NT2/D1 (cell line): ENCODE measurements around the gene CFAP210.
A peak's percentile ranks its signal among the peaks of the same experiment; 100 is the strongest.

Experiments used
- DNase-seq: peaks from one replicate; pipeline ENCODE4 v3.0.0-alpha.2; 2011; ENCODE audit warnings: low read depth, low spot score
- H3K27me3 ChIP-seq: 2 replicates; pipeline ENCODE4 v1.6.0; 2011; ENCODE audit warnings: mild to moderate bottlenecking; ENCODE audit not compliant: insufficient read length, insufficient read depth
- H3K36me3 ChIP-seq: 2 replicates; pipeline ENCODE4 v1.6.1; 2011; ENCODE audit warnings: mild to moderate bottlenecking, low read length, mixed read lengths; ENCODE audit not compliant: insufficient read depth, insufficient read length
- H3K4me1 ChIP-seq: 2 replicates; pipeline ENCODE4 v1.5.1; 2011; ENCODE audit not compliant: insufficient read depth, insufficient read length
- H3K4me3 ChIP-seq: 2 replicates; pipeline ENCODE4 v1.5.1; 2011; ENCODE audit warnings: low read depth; ENCODE audit not compliant: insufficient read length
- H3K9ac ChIP-seq: 2 replicates; pipeline ENCODE4 v1.6.0; 2011; ENCODE audit warnings: low read depth; ENCODE audit not compliant: insufficient read length
- H3K9me3 ChIP-seq: 2 replicates; pipeline ENCODE4 v1.5.1; 2011; ENCODE audit warnings: mild to moderate bottlenecking, low read length; ENCODE audit not compliant: insufficient read depth
- SUZ12 ChIP-seq: IDR thresholded peaks from 2 replicates; pipeline ENCODE4 v1.6.1; 2011; ENCODE audit not compliant: insufficient read length, insufficient read depth; ENCODE audit errors: extremely low read depth
- YY1 ChIP-seq: IDR thresholded peaks from 2 replicates; pipeline ENCODE4 v1.6.1; 2011; ENCODE audit not compliant: insufficient read length, insufficient read depth
- ZNF274 ChIP-seq: IDR thresholded peaks from 2 replicates; pipeline ENCODE4 v1.6.1; 2011; ENCODE audit warnings: mild to moderate bottlenecking, low read depth, low read length

CFAP210 gene

GRCh38 chr2:169734169-169734847 lies 40.1 kb upstream of the CFAP210 start:
- no peak for TF ChIP-seq ZNF274
- no peak for TF ChIP-seq SUZ12
- no peak for TF ChIP-seq YY1
- no peak for DNase-seq
- H3K36me3 ChIP-seq = peaks cover 22% of the 10 kb centered on the region

GRCh38 chr2:169732583-169733358 lies 38.6 kb upstream of the CFAP210 start:
- peaks cover under 1% of the 10 kb centered on the region; the same call in 1 of the 2 replicates for H3K9me3 ChIP-seq
- DNase-seq = no peak
- H3K4me1 ChIP-seq = peaks cover 8% of the 10 kb centered on the region
- peaks cover 19% of the 10 kb centered on the region for H3K36me3 ChIP-seq
- H3K4me3 ChIP-seq = peak overlapping the region; percentile 77
- no peak for TF ChIP-seq ZNF274
- no peak for TF ChIP-seq SUZ12
- TF ChIP-seq YY1 = no peak
- H3K27me3 ChIP-seq = peaks cover 3% of the 10 kb centered on the region
- H3K9ac ChIP-seq = peak overlapping the region; percentile 97

More at GRCh38 chr2:169734169-169734847, 40.1 kb upstream of the CFAP210 start:
- Histone ChIP-seq H3K27me3 (peaks cover 3% of the 10 kb centered on the region), H3K4me1 (peaks cover 8% of the 10 kb centered on the region), H3K4me3 (peak overlapping the region; percentile 77), H3K9me3 (peaks cover 9% of the 10 kb centered on the region; the same call in 1 of the 2 replicates), H3K9ac (peak overlapping the region; percentile 97)

GRCh38 chr2:169732075-169732474 lies 37.9 kb upstream of the CFAP210 start:
- H3K9me3 ChIP-seq = no peaks in the 10 kb centered on the region; the same call in 1 of the 2 replicates
- H3K36me3 ChIP-seq = peaks cover 15% of the 10 kb centered on the region
- H3K9ac ChIP-seq = no peak overlapping the region
- DNase-seq = no peak
- TF ChIP-seq YY1 (no peak), ZNF274 (no peak), SUZ12 (no peak)
- H3K4me3 ChIP-seq = no peak overlapping the region
- H3K27me3 ChIP-seq = peaks cover 3% of the 10 kb centered on the region
- H3K4me1 ChIP-seq = peaks cover 6% of the 10 kb centered on the region

GRCh38 chr2:169729274-169729605 lies 35.0 kb upstream of the CFAP210 start:
- H3K9me3 ChIP-seq = no peaks in the 10 kb centered on the region
- H3K4me3 ChIP-seq = no peak overlapping the region
- no peak for DNase-seq
- H3K36me3 ChIP-seq = no peaks in the 10 kb centered on the region
- H3K4me1 ChIP-seq = peaks cover 2% of the 10 kb centered on the region
- TF ChIP-seq YY1 (no peak), SUZ12 (no peak), ZNF274 (no peak)
- H3K9ac ChIP-seq = no peak overlapping the region
- H3K27me3 ChIP-seq = peaks cover 3% of the 10 kb centered on the region

GRCh38 chr2:169727065-169727464 lies 32.9 kb upstream of the CFAP210 start:
- no peak overlapping the region for H3K4me3 ChIP-seq
- H3K36me3 ChIP-seq = no peaks in the 10 kb centered on the region
- DNase-seq = no peak
- H3K9me3 ChIP-seq = no peaks in the 10 kb centered on the region
- no peak overlapping the region for H3K9ac ChIP-seq
- H3K27me3 ChIP-seq = no peaks in the 10 kb centered on the region
- TF ChIP-seq SUZ12 (no peak), ZNF274 (no peak), YY1 (no peak)
- peaks cover 2% of the 10 kb centered on the region for H3K4me1 ChIP-seq

- no peak for DNase-seq
- Histone ChIP-seq H3K4me1 (no peaks in the 10 kb centered on the region), H3K9me3 (no peaks in the 10 kb centered on the region), H3K4me3 (no peak overlapping the region), H3K27me3 (no peaks in the 10 kb centered on the region), H3K9ac (no peak overlapping the region), H3K36me3 (no peaks in the 10 kb centered on the region)
- TF ChIP-seq YY1 (no peak), ZNF274 (no peak), SUZ12 (no peak)
These were observed 26.8 kb upstream of the CFAP210 start for GRCh38 chr2:169721016-169721415.

GRCh38 chr2:169718930-169719504 lies 24.8 kb upstream of the CFAP210 start:
- H3K9me3 ChIP-seq = no peaks in the 10 kb centered on the region
- TF ChIP-seq YY1 = no peak
- TF ChIP-seq ZNF274 = no peak
- TF ChIP-seq SUZ12 = no peak
- H3K36me3 ChIP-seq = no peaks in the 10 kb centered on the region
- no peak for DNase-seq
- H3K4me3 ChIP-seq = no peak overlapping the region
- no peak overlapping the region for H3K9ac ChIP-seq
- no peaks in the 10 kb centered on the region for H3K4me1 ChIP-seq
- no peaks in the 10 kb centered on the region for H3K27me3 ChIP-seq
